Measurements from ENCODE around the gene RBL1. TPM values are rescaled to one million over a fixed set of nuclear protein-coding genes. Genes with fewer than 3 reads are reported as not detected.

The RBL1 gene
- total and polyA plus RNA-seq, 2 of the 4 experiments (the other 2 are of a cell fraction), result 3.3 to 7.5 TPM

DNA sequence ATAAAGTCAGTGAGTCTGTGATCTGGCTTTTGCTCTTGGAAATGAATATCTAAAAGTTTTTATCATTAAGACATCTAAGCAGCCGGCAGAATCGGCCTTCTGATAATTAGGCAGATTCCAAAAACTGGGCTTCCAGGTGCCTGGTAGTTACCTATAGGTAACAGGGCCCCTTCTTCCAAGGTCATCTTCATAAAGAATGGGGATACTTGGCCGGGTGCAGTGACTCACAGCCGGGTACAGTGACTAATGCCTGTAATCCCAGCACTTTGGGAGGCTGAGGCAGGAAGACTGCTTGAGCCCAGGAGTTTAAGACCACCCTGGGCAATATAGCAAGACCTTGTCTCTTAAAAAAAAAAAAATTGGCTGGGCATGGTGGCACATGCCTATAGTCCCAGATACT, 12.9 kb upstream of the RBL1 start:
- no peak overlapping the region for H4K5ac ChIP-seq (ENCODE audit: low read depth, low read length)
- H2AK5ac ChIP-seq (ENCODE audit: low read depth, low read length), result no peak overlapping the region
- no peak overlapping the region for H4K91ac ChIP-seq (ENCODE audit: insufficient read depth, low read depth, low read length)
- H3K14ac ChIP-seq (replicated peaks; ENCODE audit: low read depth, low read length), result no peak overlapping the region
- no peak overlapping the region for H2AK9ac ChIP-seq (replicated peaks; ENCODE audit: low read depth, low read length, poor library complexity)
- no peak overlapping the region for H2BK15ac ChIP-seq (ENCODE audit: low read depth, low read length)
- no TSS peak for BruUV-seq (replicated peaks)
- ChIA-PET CTCF (interaction anchor here (0.9 kb wide), 1 partner anchor 13 kb away, joined by 3 read pairs; no protein-coding TSS in a partner anchor), POLR2A (ENCODE audit: unreplicated experiment) (interaction anchor here (0.8 kb wide), 1 partner anchor 16 kb away, joined by 3 read pairs; no protein-coding TSS in a partner anchor)
- 0 out of 2 replicates have a peak, but pooled peaks cover 2% of the 10 kb centered on the region for H3K27me3 ChIP-seq (ENCODE audit: control insufficient read depth, insufficient read depth, low read length)
- no peak overlapping the region for H2BK5ac ChIP-seq (ENCODE audit: low read depth, low read length, poor library complexity, severe bottlenecking)
- 40% methylated on average over 1 of the region's 4 CpGs; no CpG with 5 or more reads in 1 of the 2 experiments for WGBS, 2 experiments (ENCODE audit: extremely low coverage in 2 of 2, insufficient read length in 1 of 2)
- H2BK20ac ChIP-seq (ENCODE audit: low read depth, low read length), result no peak overlapping the region
- no peak overlapping the region for H3K4me3 ChIP-seq (ENCODE audit: insufficient read depth, low read depth, low read length)
- no peak for DNase-seq
- no peak overlapping the region for H2AFZ ChIP-seq (replicated peaks; ENCODE audit: low read length, poor library complexity)
- no peak overlapping the region for H3K9ac ChIP-seq (ENCODE audit: low read depth, low read length)
- H3K9me3 ChIP-seq (ENCODE audit: control insufficient read depth, insufficient read depth, low read length), result no peaks in the 10 kb centered on the region
- no peaks in the 10 kb centered on the region for H3K36me3 ChIP-seq (ENCODE audit: control insufficient read depth, insufficient read depth, low read length)
- H4K20me1 ChIP-seq (ENCODE audit: insufficient read depth, low read length), result no peaks in the 10 kb centered on the region
- no peak overlapping the region for H2BK120ac ChIP-seq (ENCODE audit: low read depth, low read length)
- no peaks in the 10 kb centered on the region for H3K79me1 ChIP-seq (ENCODE audit: low read depth in 1 of 2, low read length in 2 of 2)
- peaks cover 3% of the 10 kb centered on the region; the same call in 1 of the 2 replicates for H3K9me1 ChIP-seq (ENCODE audit: insufficient read depth, low read length)
- ATAC-seq (ENCODE audit: low read depth), result no peak
- intact Hi-C loops (cut with micrococcal nuclease), result loop anchor here (5.0 kb wide), 1 partner anchor 39 kb away; no protein-coding TSS in a partner anchor
- no peak overlapping the region for H3K4me2 ChIP-seq (ENCODE audit: low read depth, low read length)
- no peak overlapping the region for H3K23ac ChIP-seq (ENCODE audit: low read depth, low read length)
- no peak overlapping the region for H3K4ac ChIP-seq (ENCODE audit: low read depth, low read length)
- TF ChIP-seq, protein P1, sequence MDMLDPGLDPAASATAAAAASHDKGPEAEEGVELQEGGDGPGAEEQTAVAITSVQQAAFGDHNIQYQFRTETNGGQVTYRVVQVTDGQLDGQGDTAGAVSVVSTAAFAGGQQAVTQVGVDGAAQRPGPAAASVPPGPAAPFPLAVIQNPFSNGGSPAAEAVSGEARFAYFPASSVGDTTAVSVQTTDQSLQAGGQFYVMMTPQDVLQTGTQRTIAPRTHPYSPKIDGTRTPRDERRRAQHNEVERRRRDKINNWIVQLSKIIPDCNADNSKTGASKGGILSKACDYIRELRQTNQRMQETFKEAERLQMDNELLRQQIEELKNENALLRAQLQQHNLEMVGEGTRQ (IDR thresholded peaks at IDR 0.05; ENCODE audit: low read depth, low read length), result no peak
- TF ChIP-seq FOS (IDR thresholded peaks at IDR 0.05; ENCODE audit: low read depth, low read length) (no peak), CEBPB (IDR thresholded peaks at IDR 0.05; ENCODE audit: low read depth, low read length) (no peak), MAZ (IDR thresholded peaks at IDR 0.05; ENCODE audit: borderline replicate concordance, low read depth, low read length) (no peak), POLR2A (IDR thresholded peaks at IDR 0.05; ENCODE audit: low read depth, low read length) (no peak), RAD21 (IDR thresholded peaks at IDR 0.05; ENCODE audit: low read length) (no peak), SMC3 (IDR thresholded peaks at IDR 0.05; ENCODE audit: low read depth, low read length) (no peak), CHD1 (IDR thresholded peaks at IDR 0.05; ENCODE audit: low read depth, low read length) (no peak), RCOR1 (IDR thresholded peaks at IDR 0.05; ENCODE audit: insufficient replicate concordance, low read length) (no peak), RFX5 (IDR thresholded peaks at IDR 0.05; ENCODE audit: low read depth, low read length) (no peak), CTCF (conservative IDR thresholded peaks at IDR 0.05; ENCODE audit: low read depth, low read length) (no peak), NFE2L2 (IDR thresholded peaks at IDR 0.05; ENCODE audit: low read depth, low read length) (no peak), BHLHE40 (IDR thresholded peaks at IDR 0.05; ENCODE audit: low read depth, low read length) (no peak), MAFK (IDR thresholded peaks at IDR 0.05; ENCODE audit: low read depth, low read length) (no peak), MXI1 (IDR thresholded peaks at IDR 0.05; ENCODE audit: borderline replicate concordance, low read depth, low read length) (no peak)
- TF ChIP-seq, protein P2, sequence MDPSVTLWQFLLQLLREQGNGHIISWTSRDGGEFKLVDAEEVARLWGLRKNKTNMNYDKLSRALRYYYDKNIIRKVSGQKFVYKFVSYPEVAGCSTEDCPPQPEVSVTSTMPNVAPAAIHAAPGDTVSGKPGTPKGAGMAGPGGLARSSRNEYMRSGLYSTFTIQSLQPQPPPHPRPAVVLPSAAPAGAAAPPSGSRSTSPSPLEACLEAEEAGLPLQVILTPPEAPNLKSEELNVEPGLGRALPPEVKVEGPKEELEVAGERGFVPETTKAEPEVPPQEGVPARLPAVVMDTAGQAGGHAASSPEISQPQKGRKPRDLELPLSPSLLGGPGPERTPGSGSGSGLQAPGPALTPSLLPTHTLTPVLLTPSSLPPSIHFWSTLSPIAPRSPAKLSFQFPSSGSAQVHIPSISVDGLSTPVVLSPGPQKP (IDR thresholded peaks at IDR 0.05; ENCODE audit: borderline replicate concordance, low read depth, low read length), result no peak
- no peak overlapping the region for H4K8ac ChIP-seq (ENCODE audit: low read depth in 2 of 2, low read length in 2 of 2)
- no peak overlapping the region for H3K56ac ChIP-seq (ENCODE audit: extremely low read depth, insufficient read depth, low read length)
- no peak overlapping the region for H3K18ac ChIP-seq (ENCODE audit: low read depth, low read length)
- H3K4me1 ChIP-seq (ENCODE audit: control insufficient read depth, insufficient read depth, low read length), result no peaks in the 10 kb centered on the region
- in situ Hi-C loops (cut with MboI; ENCODE audit: low sequenced_read_pairs), result no loop called here
- no peak overlapping the region for H3K27ac ChIP-seq (ENCODE audit: insufficient read depth, low read length)
- dilution Hi-C loops (cut with HindIII; ENCODE audit: low sequenced_read_pairs, unreplicated experiment), result no loop called here

Data from IMR-90 (cell line).